Smooth muscle cell (in vitro differentiated cells): Measurements from ENCODE around the gene MACROD1. TPM values are rescaled to one million over a fixed set of nuclear protein-coding genes. Genes with fewer than 3 reads are reported as not detected.

Experiments used
- DNase-seq: peaks from one replicate; lab custom pipeline; 2025; ENCODE audit not compliant: unreplicated experiment; lab: John Stamatoyannopoulos, UW
- H2AFZ ChIP-seq: fragments of 200-600 bp; sonication (generic); 2 replicates; pipeline ENCODE4 v1.6.0; 2016; ENCODE audit warnings: antibody characterized with exemption, low read depth, mild to moderate bottlenecking
- H3F3A ChIP-seq: fragments of 200-600 bp; sonication (generic); 2 replicates; pipeline ENCODE4 v1.6.0; 2017; ENCODE audit warnings: antibody characterized with exemption, low read depth
- H3K27ac ChIP-seq: fragments of 200-600 bp; sonication (generic); 2 replicates; pipeline ENCODE4 v1.5.1; 2016; ENCODE audit warnings: low read depth, mild to moderate bottlenecking
- H3K27me3 ChIP-seq: fragments of 200-600 bp; sonication (generic); 2 replicates; pipeline ENCODE4 v1.6.1; 2016; ENCODE audit warnings: low read depth, mild to moderate bottlenecking
- H3K36me3 ChIP-seq: fragments of 200-600 bp; sonication (generic); 2 replicates; pipeline ENCODE4 v1.5.1; 2016; ENCODE audit warnings: low read depth
- H3K4me1 ChIP-seq: fragments of 200-600 bp; sonication (generic); 2 replicates; pipeline ENCODE4 v1.5.1; 2016; ENCODE audit warnings: low read depth
- H3K4me2 ChIP-seq: fragments of 200-600 bp; sonication (generic); 2 replicates; pipeline ENCODE4 v1.6.0; 2016; ENCODE audit warnings: mild to moderate bottlenecking
- H3K4me3 ChIP-seq: fragments of 200-600 bp; sonication (generic); 2 replicates; pipeline ENCODE4 v1.5.1; 2016; ENCODE audit warnings: mild to moderate bottlenecking
- H3K79me2 ChIP-seq: fragments of 200-600 bp; sonication (generic); 2 replicates; pipeline ENCODE4 v1.6.0; 2016; ENCODE audit warnings: low read depth, mild to moderate bottlenecking
- H3K9ac ChIP-seq: fragments of 200-600 bp; sonication (generic); 2 replicates; pipeline ENCODE4 v1.6.0; 2016; ENCODE audit warnings: low read depth
- H3K9me3 ChIP-seq: fragments of 200-600 bp; sonication (generic); replicated peaks from 2 replicates; pipeline ENCODE4 v1.5.1; 2016; ENCODE audit warnings: low read depth
- H4K20me1 ChIP-seq: fragments of 200-600 bp; sonication (generic); 2 replicates; pipeline ENCODE4 v1.6.0; 2016; ENCODE audit warnings: low read depth
- CTCF ChIP-seq: fragments of 200-600 bp; sonication (generic); IDR thresholded peaks from 2 replicates; pipeline ENCODE4 v1.5.1; 2017; ENCODE audit warnings: borderline replicate concordance, mild to moderate bottlenecking, antibody characterized with exemption; ENCODE audit not compliant: insufficient read depth, poor library complexity, severe bottlenecking
- WGBS: methylation state at CpG from one replicate; pipeline ENCODE4 v1.1.7; 2016; ENCODE audit warnings: low lambda C conversion rate; 5-methylcytosine and 5-hydroxymethylcytosine counted together
- polyA plus RNA-seq: library from polyadenylated mRNA; unstranded; fragments of >200 nt; fragmentation: Nextera tagmentation; extraction: Ambion mirVana; gene quantifications from 2 replicates; pipeline ENCODE4 v1.2.1, GENCODE V29; 2016
- total RNA-seq: library from RNA; depleted of rRNA; stranded (reverse); fragments of >200 nt; gene quantifications from 2 replicates; pipeline ENCODE4 v1.2.3, GENCODE V29; 2014

MACROD1 gene
- total and polyA plus RNA-seq, 2 experiments from 2014 or later = 9.2 to 32.6 TPM

DNA sequence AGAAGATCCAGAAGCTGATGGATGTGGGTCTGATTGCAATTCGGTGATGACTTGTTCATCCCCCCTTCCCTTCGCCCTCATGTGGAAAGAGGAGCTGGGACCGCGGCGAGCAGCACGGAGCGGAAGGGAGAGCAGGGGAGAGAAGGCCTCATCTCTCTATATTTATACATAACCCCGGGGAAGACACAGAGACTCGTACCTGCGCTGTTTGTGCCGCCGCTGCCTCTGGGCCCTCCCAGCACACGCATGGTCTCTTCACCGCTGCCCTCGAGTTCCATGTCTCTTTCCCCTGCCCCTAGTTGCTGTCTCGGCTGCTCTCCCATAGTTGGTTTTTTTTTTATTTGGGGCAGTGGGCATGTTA is 38.1 kb upstream of the MACROD1 start:
- DNase-seq = no peak
- Histone ChIP-seq H3K4me3 (no peak overlapping the region), H3K79me2 (no peaks in the 10 kb centered on the region), H4K20me1 (peaks cover 5% of the 10 kb centered on the region), H3K27ac (no peak overlapping the region), H3F3A (no peaks in the 10 kb centered on the region), H3K27me3 (no peaks in the 10 kb centered on the region), H3K9ac (no peak overlapping the region), H3K4me1 (no peaks in the 10 kb centered on the region), H3K9me3 (no peaks in the 10 kb centered on the region), H2AFZ (no peak overlapping the region), H3K36me3 (peaks cover 13% of the 10 kb centered on the region), H3K4me2 (no peak overlapping the region)
- TF ChIP-seq CTCF = no peak
- WGBS = 96% methylated on average over 16 of the region's 16 CpGs

DNA sequence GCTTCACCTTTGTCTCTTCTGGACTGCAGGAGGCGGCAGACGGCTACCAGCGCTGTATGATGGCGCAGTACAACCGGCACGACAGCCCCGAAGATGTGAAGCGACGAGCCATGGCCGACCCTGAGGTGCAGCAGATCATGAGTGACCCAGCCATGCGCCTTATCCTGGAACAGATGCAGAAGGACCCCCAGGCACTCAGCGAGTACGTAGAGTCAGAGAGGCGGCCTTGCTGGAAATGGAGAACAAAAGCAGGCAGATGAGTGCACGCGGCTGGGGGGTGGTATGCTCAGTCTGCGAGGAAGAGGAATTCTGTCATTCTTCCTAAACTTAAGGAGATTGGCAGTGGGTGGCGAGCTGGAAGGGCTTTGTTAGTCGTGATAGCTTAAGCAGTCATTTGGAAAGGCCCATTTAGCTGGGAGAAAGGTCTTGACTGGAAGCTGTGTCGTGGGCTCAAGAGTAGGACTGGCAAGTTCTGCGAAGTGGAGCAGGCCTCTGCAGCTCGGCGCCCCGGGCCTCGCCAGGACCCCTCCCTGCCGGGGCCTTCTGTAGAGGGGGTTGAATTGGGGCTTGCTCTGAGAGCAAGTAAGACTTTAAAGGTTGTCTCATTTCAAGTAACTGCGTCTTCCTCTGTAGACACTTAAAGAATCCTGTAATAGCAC is 37.6 kb upstream of the MACROD1 start:
- Histone ChIP-seq H3K79me2 (no peaks in the 10 kb centered on the region), H3K4me1 (no peaks in the 10 kb centered on the region), H4K20me1 (peaks cover 5% of the 10 kb centered on the region), H3K27ac (no peak overlapping the region), H3F3A (no peaks in the 10 kb centered on the region), H3K4me3 (no peak overlapping the region), H3K9ac (no peak overlapping the region), H3K27me3 (no peaks in the 10 kb centered on the region), H2AFZ (no peak overlapping the region), H3K4me2 (no peak overlapping the region), H3K9me3 (no peaks in the 10 kb centered on the region), H3K36me3 (peaks cover 13% of the 10 kb centered on the region)
- no peak for TF ChIP-seq CTCF
- no peak for DNase-seq
- 97% methylated on average over 27 of the region's 27 CpGs for WGBS

DNA sequence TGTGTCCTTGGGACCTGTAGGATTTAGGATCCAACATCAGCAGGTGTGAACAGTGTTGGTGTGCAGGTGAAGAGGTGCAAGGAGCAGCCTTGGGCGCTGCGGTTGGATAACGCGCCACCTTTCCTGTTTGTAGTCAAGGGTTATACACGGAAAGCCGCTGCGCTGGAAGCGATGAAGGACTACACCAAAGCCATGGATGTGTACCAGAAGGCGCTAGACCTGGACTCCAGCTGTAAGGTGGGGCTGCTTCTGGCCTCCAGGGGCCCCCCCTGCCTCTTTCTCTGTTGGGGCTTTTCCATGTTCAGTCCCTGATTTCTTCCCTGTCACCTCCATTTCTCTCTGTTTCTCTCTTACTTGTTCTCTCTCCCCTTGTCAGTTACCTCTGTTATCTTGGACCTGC is 37.1 kb upstream of the MACROD1 start:
- H3K79me2 ChIP-seq = no peaks in the 10 kb centered on the region
- H2AFZ ChIP-seq = no peak overlapping the region
- no peak overlapping the region for H3K4me2 ChIP-seq
- peaks cover 5% of the 10 kb centered on the region for H4K20me1 ChIP-seq
- H3K36me3 ChIP-seq = peaks cover 13% of the 10 kb centered on the region
- WGBS = 98% methylated on average over 9 of the region's 9 CpGs
- H3K27me3 ChIP-seq = no peaks in the 10 kb centered on the region
- H3K4me3 ChIP-seq = no peak overlapping the region
- H3K27ac ChIP-seq = no peak overlapping the region
- DNase-seq = no peak
- H3F3A ChIP-seq = no peaks in the 10 kb centered on the region
- no peaks in the 10 kb centered on the region for H3K9me3 ChIP-seq
- no peak overlapping the region for H3K9ac ChIP-seq
- TF ChIP-seq CTCF = no peak
- H3K4me1 ChIP-seq = no peaks in the 10 kb centered on the region

DNA sequence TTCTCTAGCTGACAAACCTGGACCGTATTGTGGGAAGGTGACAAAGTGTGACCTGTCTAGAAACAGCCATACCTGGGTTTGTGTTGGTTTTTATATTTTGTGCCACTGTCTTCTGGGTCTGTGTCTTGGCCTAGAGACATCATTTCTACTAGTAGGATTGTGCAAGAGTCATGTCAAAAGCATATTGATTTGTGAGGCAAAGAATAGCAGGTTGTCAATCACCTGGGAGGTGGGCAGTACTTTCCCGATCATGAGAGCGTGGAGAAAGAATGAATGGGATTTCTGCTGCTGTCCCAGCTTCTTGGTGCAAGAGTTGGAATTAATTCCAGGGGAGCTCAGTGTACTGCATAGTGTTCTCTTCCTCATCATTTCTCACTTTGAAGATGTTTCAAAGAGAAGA is 35.6 kb upstream of the MACROD1 start:
- no peak overlapping the region for H2AFZ ChIP-seq
- no peaks in the 10 kb centered on the region for H3K79me2 ChIP-seq
- DNase-seq = no peak
- WGBS = 95% methylated on average over 3 of the region's 3 CpGs
- no peak overlapping the region for H3K4me3 ChIP-seq
- H3K27me3 ChIP-seq = no peaks in the 10 kb centered on the region
- H3K36me3 ChIP-seq = peaks cover 25% of the 10 kb centered on the region
- H3F3A ChIP-seq = no peaks in the 10 kb centered on the region
- no peak overlapping the region for H3K27ac ChIP-seq
- no peaks in the 10 kb centered on the region for H3K4me1 ChIP-seq
- H4K20me1 ChIP-seq = peaks cover 17% of the 10 kb centered on the region
- H3K9ac ChIP-seq = no peak overlapping the region
- H3K4me2 ChIP-seq = no peak overlapping the region
- no peaks in the 10 kb centered on the region for H3K9me3 ChIP-seq
- TF ChIP-seq CTCF = no peak
